ENCODE measurements around the gene CACNG3. TPM values are rescaled to one million over a fixed set of nuclear protein-coding genes. Genes with fewer than 3 reads are reported as not detected.
"Not testable (repeated sequence)": the region's sequence is repeated elsewhere in the genome, so short reads cannot be mapped to it uniquely, and the experiment has no call there.

CACNG3 gene
- total RNA-seq, 2 experiments from 2014 or later: not detected

- CTCF ChIA-PET: interaction anchor here (1.4 kb wide), 1 partner anchor 44 kb away, joined by 3 read pairs; no protein-coding TSS in a partner anchor
- POLR2A ChIA-PET: no interaction called here
Measured at GRCh38 chr16:24319126-24319814, 63.1 kb downstream of the CACNG3 start.

- CTCF ChIA-PET: interaction anchor here (0.6 kb wide), 1 partner anchor 110 kb away, joined by 4 read pairs; no protein-coding TSS in a partner anchor
- POLR2A ChIA-PET: no interaction called here
Measured at GRCh38 chr16:24322106-24322505, 66.0 kb downstream of the CACNG3 start.

- CTCF ChIA-PET: no interaction called here
- POLR2A ChIA-PET: no interaction called here
Measured at GRCh38 chr16:24324421-24324820, 68.3 kb downstream of the CACNG3 start.

GRCh38 chr16:24328835-24329452 lies 72.8 kb downstream of the CACNG3 start:
- CTCF ChIA-PET: no interaction called here
- POLR2A ChIA-PET: no interaction called here

- CTCF ChIA-PET: no interaction called here
Measured at GRCh38 chr16:24332178-24332577, 76.0 kb downstream of the CACNG3 start.

GRCh38 chr16:24332582-24333090 lies 76.5 kb downstream of the CACNG3 start:
- CTCF ChIA-PET: no interaction called here
- POLR2A ChIA-PET: no interaction called here

More at GRCh38 chr16:24332178-24332577, 76.0 kb downstream of the CACNG3 start:
- POLR2A ChIA-PET: no interaction called here

GRCh38 chr16:24336491-24336890 lies 80.4 kb downstream of the CACNG3 start:
- ChIA-PET CTCF (no interaction called here), POLR2A (no interaction called here)

- POLR2A ChIA-PET: no interaction called here
- CTCF ChIA-PET: no interaction called here
Measured at GRCh38 chr16:24337013-24337412, 80.9 kb downstream of the CACNG3 start.

- POLR2A ChIA-PET, CTCF ChIA-PET: not testable (repeated sequence)
Measured at GRCh38 chr16:24343829-24344228, 87.7 kb downstream of the CACNG3 start.

- ChIA-PET POLR2A (no interaction called here), CTCF (no interaction called here)
Measured at GRCh38 chr16:24344784-24345183, 88.6 kb downstream of the CACNG3 start.

- CTCF ChIA-PET: no interaction called here
- POLR2A ChIA-PET: no interaction called here
Measured at GRCh38 chr16:24345704-24346103, 89.6 kb downstream of the CACNG3 start.

GRCh38 chr16:24346734-24347133 lies 90.6 kb downstream of the CACNG3 start:
- ChIA-PET POLR2A (no interaction called here), CTCF (no interaction called here)

GRCh38 chr16:24347556-24347955 lies 91.4 kb downstream of the CACNG3 start:
- CTCF ChIA-PET: no interaction called here
- POLR2A ChIA-PET: no interaction called here

GRCh38 chr16:24348545-24349290 lies 92.6 kb downstream of the CACNG3 start:
- ChIA-PET POLR2A (interaction anchor here (0.5 kb wide), 1 partner anchor 214 kb away, joined by 3 read pairs; no protein-coding TSS in a partner anchor), CTCF (no interaction called here)

GRCh38 chr16:24349320-24349719 lies 93.2 kb downstream of the CACNG3 start:
- CTCF ChIA-PET: no interaction called here
- POLR2A ChIA-PET: no interaction called here

- POLR2A ChIA-PET: no interaction called here
- CTCF ChIA-PET: no interaction called here
Measured at GRCh38 chr16:24352746-24353145, 96.6 kb downstream of the CACNG3 start.

- POLR2A ChIA-PET: no interaction called here
- CTCF ChIA-PET: no interaction called here
Measured at GRCh38 chr16:24353622-24354021, 97.5 kb downstream of the CACNG3 start.

GRCh38 chr16:24357511-24357910 lies 101.4 kb downstream of the CACNG3 start:
- POLR2A ChIA-PET: interaction anchor here (0.6 kb wide), 1 partner anchor 276 kb away, joined by 6 read pairs; no protein-coding TSS in a partner anchor

GRCh38 chr16:24358117-24358516 lies 102.0 kb downstream of the CACNG3 start:
- POLR2A ChIA-PET: no interaction called here
- CTCF ChIA-PET: no interaction called here

More at GRCh38 chr16:24357511-24357910, 101.4 kb downstream of the CACNG3 start:
- CTCF ChIA-PET: no interaction called here

- CTCF ChIA-PET: no interaction called here
- POLR2A ChIA-PET: no interaction called here
Measured at GRCh38 chr16:24359490-24359889, 103.4 kb downstream of the CACNG3 start.

GRCh38 chr16:24360936-24361335 lies 104.8 kb downstream of the CACNG3 start:
- ChIA-PET POLR2A (no interaction called here), CTCF (no interaction called here)

Measured in activated CD8-positive, alpha-beta memory T cell treated with anti-CD3 and anti-CD28 coated beads for 36 hours (primary cell).